ENCODE measurements around the gene RAPGEF1.

RAPGEF1 gene

GRCh38 chr9:131585375-131585774 lies 154.5 kb downstream of the RAPGEF1 start:
- Histone ChIP-seq H3K4me1 (ENCODE audit: low read length) (no peaks in the 10 kb centered on the region), H3K9ac (ENCODE audit: low read length) (no peak overlapping the region), H3K36me3 (replicated peaks; ENCODE audit: insufficient read depth, low read length) (peaks cover 4% of the 10 kb centered on the region; the same call in 1 of the 2 replicates), H3K4me2 (ENCODE audit: low read depth, low read length) (no peak overlapping the region), H3K27ac (ENCODE audit: low read length) (no peak overlapping the region), H3K79me2 (ENCODE audit: low read length) (no peaks in the 10 kb centered on the region), H2AFZ (ENCODE audit: low read length) (no peak overlapping the region), H3K27me3 (replicated peaks; ENCODE audit: insufficient read depth, low read length) (no peaks in the 10 kb centered on the region), H3K4me3 (ENCODE audit: low read length) (no peak overlapping the region), H3K9me3 (replicated peaks; ENCODE audit: insufficient read depth, low read length) (no peaks in the 10 kb centered on the region), H4K20me1 (ENCODE audit: insufficient read depth, low read length) (no peaks in the 10 kb centered on the region), H3K9me2 (replicated peaks; ENCODE audit: insufficient read depth, low read length) (no peaks in the 10 kb centered on the region), H3F3A (ENCODE audit: insufficient read depth, low read length) (no peaks in the 10 kb centered on the region)
- no peak for TF ChIP-seq EZH2 (optimal IDR thresholded peaks at IDR 0.05; ENCODE audit: low read depth, low read length)
- TF ChIP-seq EZH2phosphoT487 (IDR thresholded peaks at IDR 0.05; ENCODE audit: low read length) = no peak
- peak; percentile 24 for DNase-seq

GRCh38 chr9:131584858-131585257 lies 155.0 kb downstream of the RAPGEF1 start:
- Histone ChIP-seq H3F3A (ENCODE audit: insufficient read depth, low read length) (no peaks in the 10 kb centered on the region), H3K4me2 (ENCODE audit: low read depth, low read length) (no peak overlapping the region), H3K27ac (ENCODE audit: low read length) (no peak overlapping the region), H3K4me1 (ENCODE audit: low read length) (no peaks in the 10 kb centered on the region), H3K27me3 (replicated peaks; ENCODE audit: insufficient read depth, low read length) (no peaks in the 10 kb centered on the region), H3K36me3 (replicated peaks; ENCODE audit: insufficient read depth, low read length) (peaks cover 7% of the 10 kb centered on the region; the same call in 1 of the 2 replicates), H4K20me1 (ENCODE audit: insufficient read depth, low read length) (no peaks in the 10 kb centered on the region), H3K79me2 (ENCODE audit: low read length) (no peaks in the 10 kb centered on the region), H3K9me2 (replicated peaks; ENCODE audit: insufficient read depth, low read length) (no peaks in the 10 kb centered on the region), H3K9ac (ENCODE audit: low read length) (no peak overlapping the region), H3K4me3 (ENCODE audit: low read length) (no peak overlapping the region), H3K9me3 (replicated peaks; ENCODE audit: insufficient read depth, low read length) (no peaks in the 10 kb centered on the region), H2AFZ (ENCODE audit: low read length) (no peak overlapping the region)
- TF ChIP-seq EZH2phosphoT487 (IDR thresholded peaks at IDR 0.05; ENCODE audit: low read length) (no peak), EZH2 (optimal IDR thresholded peaks at IDR 0.05; ENCODE audit: low read depth, low read length) (no peak), CTCF (IDR thresholded peaks at IDR 0.05; ENCODE audit: low read length) (no peak)
- DNase-seq = no peak

- Histone ChIP-seq H3K27ac (ENCODE audit: low read length) (no peak overlapping the region), H3K79me2 (ENCODE audit: low read length) (no peaks in the 10 kb centered on the region)
These were observed 155.9 kb downstream of the RAPGEF1 start for GRCh38 chr9:131583836-131584555.

More at GRCh38 chr9:131583836-131584555, 155.9 kb downstream of the RAPGEF1 start:
- Histone ChIP-seq H3K9me2 (replicated peaks; ENCODE audit: insufficient read depth, low read length) (no peaks in the 10 kb centered on the region), H3K9me3 (replicated peaks; ENCODE audit: insufficient read depth, low read length) (no peaks in the 10 kb centered on the region), H2AFZ (ENCODE audit: low read length) (no peak overlapping the region), H3K9ac (ENCODE audit: low read length) (no peak overlapping the region), H3F3A (ENCODE audit: insufficient read depth, low read length) (no peaks in the 10 kb centered on the region), H3K36me3 (replicated peaks; ENCODE audit: insufficient read depth, low read length) (peaks cover 3% of the 10 kb centered on the region; the same call in 1 of the 2 replicates), H3K4me1 (ENCODE audit: low read length) (no peaks in the 10 kb centered on the region), H3K4me2 (ENCODE audit: low read depth, low read length) (no peak overlapping the region), H3K27me3 (replicated peaks; ENCODE audit: insufficient read depth, low read length) (no peaks in the 10 kb centered on the region), H3K4me3 (ENCODE audit: low read length) (no peak overlapping the region), H4K20me1 (ENCODE audit: insufficient read depth, low read length) (no peaks in the 10 kb centered on the region; the same call in 1 of the 2 replicates)
- DNase-seq = no peak
- no peak for TF ChIP-seq EZH2phosphoT487 (IDR thresholded peaks at IDR 0.05; ENCODE audit: low read length)
- no peak for TF ChIP-seq EZH2 (optimal IDR thresholded peaks at IDR 0.05; ENCODE audit: low read depth, low read length)
- TF ChIP-seq CTCF (IDR thresholded peaks at IDR 0.05; ENCODE audit: low read length) = no peak
